Measurements from ENCODE around the gene MAOB. TPM values are rescaled to one million over a fixed set of nuclear protein-coding genes. Genes with fewer than 3 reads are reported as not detected.

Gene MAOB
- total and polyA plus RNA-seq, 10 of the 15 experiments (the other 5 are each of a cell fraction or from before 2014, with no cell fraction given) = 0.21 TPM; not detected in 9

DNA sequence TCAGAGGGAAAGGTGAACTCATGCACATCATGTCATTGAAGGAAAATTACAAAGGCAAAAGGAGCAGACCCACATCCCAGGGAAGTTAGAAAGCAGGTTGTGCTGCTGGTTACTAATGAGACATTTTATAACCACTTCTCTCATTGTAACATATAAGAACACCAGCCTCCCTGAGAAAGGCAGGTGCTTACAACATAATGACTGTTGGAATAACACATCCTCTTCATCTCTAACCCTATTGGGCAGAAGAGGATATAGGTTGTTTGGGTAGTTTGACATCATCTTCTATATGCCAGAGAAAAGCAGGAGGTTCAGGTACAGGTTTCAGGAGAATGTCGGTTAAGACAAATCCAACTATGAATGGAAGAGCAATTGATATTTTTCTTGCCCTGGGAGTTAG lies 148.6 kb downstream of the MAOB start:
- no peaks in the 10 kb centered on the region for H3K36me3 ChIP-seq (ENCODE audit: control insufficient read depth in 2 of 2, insufficient read depth in 2 of 2, low read length in 1 of 2)
- in situ Hi-C loops (cut with MboI) (no loop called here), intact Hi-C loops (cut with micrococcal nuclease; ENCODE audit: unreplicated experiment) (no loop called here)
- SMC1A ChIA-PET (ENCODE audit: uncharacterized antibody, unreplicated experiment) = no interaction called here
- WGBS (ENCODE audit: insufficient coverage, insufficient replicate concordance, low lambda C conversion rate, missing lambda C conversion rate) = 35% methylated on average over 1 of the region's 1 CpG
- H3K27ac ChIP-seq (ENCODE audit: control insufficient read depth, insufficient read depth) = no peak overlapping the region
- no peaks in the 10 kb centered on the region for H3K79me2 ChIP-seq (ENCODE audit: control insufficient read depth, insufficient read depth, low read length)
- no peaks in the 10 kb centered on the region for H3K4me1 ChIP-seq (ENCODE audit: control insufficient read depth, insufficient read depth, low read length)
- CTCF ChIA-PET = interaction anchor here (1.3 to 1.5 kb wide), 2 partner anchors 11 to 16 kb away, joined by 4 read pairs; no protein-coding TSS in a partner anchor
- no peak for DNase-seq (ENCODE audit: low read depth, low spot score)
- no peak overlapping the region for H3K9ac ChIP-seq (ENCODE audit: control insufficient read depth, insufficient read depth, low read length)
- RAD21 ChIA-PET (ENCODE audit: unreplicated experiment) = no interaction called here
- no peak overlapping the region for H2AFZ ChIP-seq (ENCODE audit: control insufficient read depth, low read depth, low read length)
- H3K27me3 ChIP-seq (replicated peaks in 1 of 2; ENCODE audit: control insufficient read depth in 2 of 2, insufficient read depth in 2 of 2, low read length in 1 of 2) = no peaks in the 10 kb centered on the region
- BruUV-seq (replicated peaks) = no TSS peak
- H4K20me1 ChIP-seq (ENCODE audit: control insufficient read depth, insufficient read depth) = no peaks in the 10 kb centered on the region
- FAIRE-seq = no peak
- H3K4me3 ChIP-seq = no peak overlapping the region
- H3K4me2 ChIP-seq (ENCODE audit: control insufficient read depth, insufficient read depth) = no peak overlapping the region
- H3K9me3 ChIP-seq (replicated peaks; ENCODE audit: control insufficient read depth, insufficient read depth, low read length) = no peaks in the 10 kb centered on the region
- ATAC-seq = no peak
- POLR2A ChIA-PET = no interaction called here
- TF ChIP-seq, protein P1, sequence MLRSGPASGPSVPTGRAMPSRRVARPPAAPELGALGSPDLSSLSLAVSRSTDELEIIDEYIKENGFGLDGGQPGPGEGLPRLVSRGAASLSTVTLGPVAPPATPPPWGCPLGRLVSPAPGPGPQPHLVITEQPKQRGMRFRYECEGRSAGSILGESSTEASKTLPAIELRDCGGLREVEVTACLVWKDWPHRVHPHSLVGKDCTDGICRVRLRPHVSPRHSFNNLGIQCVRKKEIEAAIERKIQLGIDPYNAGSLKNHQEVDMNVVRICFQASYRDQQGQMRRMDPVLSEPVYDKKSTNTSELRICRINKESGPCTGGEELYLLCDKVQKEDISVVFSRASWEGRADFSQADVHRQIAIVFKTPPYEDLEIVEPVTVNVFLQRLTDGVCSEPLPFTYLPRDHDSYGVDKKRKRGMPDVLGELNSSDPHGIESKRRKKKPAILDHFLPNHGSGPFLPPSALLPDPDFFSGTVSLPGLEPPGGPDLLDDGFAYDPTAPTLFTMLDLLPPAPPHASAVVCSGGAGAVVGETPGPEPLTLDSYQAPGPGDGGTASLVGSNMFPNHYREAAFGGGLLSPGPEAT (IDR thresholded peaks at IDR 0.05; ENCODE audit: low read depth) = no peak
- TF ChIP-seq, protein P2, sequence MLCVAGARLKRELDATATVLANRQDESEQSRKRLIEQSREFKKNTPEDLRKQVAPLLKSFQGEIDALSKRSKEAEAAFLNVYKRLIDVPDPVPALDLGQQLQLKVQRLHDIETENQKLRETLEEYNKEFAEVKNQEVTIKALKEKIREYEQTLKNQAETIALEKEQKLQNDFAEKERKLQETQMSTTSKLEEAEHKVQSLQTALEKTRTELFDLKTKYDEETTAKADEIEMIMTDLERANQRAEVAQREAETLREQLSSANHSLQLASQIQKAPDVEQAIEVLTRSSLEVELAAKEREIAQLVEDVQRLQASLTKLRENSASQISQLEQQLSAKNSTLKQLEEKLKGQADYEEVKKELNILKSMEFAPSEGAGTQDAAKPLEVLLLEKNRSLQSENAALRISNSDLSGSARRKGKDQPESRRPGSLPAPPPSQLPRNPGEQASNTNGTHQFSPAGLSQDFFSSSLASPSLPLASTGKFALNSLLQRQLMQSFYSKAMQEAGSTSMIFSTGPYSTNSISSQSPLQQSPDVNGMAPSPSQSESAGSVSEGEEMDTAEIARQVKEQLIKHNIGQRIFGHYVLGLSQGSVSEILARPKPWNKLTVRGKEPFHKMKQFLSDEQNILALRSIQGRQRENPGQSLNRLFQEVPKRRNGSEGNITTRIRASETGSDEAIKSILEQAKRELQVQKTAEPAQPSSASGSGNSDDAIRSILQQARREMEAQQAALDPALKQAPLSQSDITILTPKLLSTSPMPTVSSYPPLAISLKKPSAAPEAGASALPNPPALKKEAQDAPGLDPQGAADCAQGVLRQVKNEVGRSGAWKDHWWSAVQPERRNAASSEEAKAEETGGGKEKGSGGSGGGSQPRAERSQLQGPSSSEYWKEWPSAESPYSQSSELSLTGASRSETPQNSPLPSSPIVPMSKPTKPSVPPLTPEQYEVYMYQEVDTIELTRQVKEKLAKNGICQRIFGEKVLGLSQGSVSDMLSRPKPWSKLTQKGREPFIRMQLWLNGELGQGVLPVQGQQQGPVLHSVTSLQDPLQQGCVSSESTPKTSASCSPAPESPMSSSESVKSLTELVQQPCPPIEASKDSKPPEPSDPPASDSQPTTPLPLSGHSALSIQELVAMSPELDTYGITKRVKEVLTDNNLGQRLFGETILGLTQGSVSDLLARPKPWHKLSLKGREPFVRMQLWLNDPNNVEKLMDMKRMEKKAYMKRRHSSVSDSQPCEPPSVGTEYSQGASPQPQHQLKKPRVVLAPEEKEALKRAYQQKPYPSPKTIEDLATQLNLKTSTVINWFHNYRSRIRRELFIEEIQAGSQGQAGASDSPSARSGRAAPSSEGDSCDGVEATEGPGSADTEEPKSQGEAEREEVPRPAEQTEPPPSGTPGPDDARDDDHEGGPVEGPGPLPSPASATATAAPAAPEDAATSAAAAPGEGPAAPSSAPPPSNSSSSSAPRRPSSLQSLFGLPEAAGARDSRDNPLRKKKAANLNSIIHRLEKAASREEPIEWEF (IDR thresholded peaks at IDR 0.05; ENCODE audit: insufficient replicate concordance, low read depth, low read length) = no peak
- no peak for TF ChIP-seq CHD2 (IDR thresholded peaks at IDR 0.05; ENCODE audit: borderline replicate concordance, low read depth, low read length)
- TF ChIP-seq, protein P3, sequence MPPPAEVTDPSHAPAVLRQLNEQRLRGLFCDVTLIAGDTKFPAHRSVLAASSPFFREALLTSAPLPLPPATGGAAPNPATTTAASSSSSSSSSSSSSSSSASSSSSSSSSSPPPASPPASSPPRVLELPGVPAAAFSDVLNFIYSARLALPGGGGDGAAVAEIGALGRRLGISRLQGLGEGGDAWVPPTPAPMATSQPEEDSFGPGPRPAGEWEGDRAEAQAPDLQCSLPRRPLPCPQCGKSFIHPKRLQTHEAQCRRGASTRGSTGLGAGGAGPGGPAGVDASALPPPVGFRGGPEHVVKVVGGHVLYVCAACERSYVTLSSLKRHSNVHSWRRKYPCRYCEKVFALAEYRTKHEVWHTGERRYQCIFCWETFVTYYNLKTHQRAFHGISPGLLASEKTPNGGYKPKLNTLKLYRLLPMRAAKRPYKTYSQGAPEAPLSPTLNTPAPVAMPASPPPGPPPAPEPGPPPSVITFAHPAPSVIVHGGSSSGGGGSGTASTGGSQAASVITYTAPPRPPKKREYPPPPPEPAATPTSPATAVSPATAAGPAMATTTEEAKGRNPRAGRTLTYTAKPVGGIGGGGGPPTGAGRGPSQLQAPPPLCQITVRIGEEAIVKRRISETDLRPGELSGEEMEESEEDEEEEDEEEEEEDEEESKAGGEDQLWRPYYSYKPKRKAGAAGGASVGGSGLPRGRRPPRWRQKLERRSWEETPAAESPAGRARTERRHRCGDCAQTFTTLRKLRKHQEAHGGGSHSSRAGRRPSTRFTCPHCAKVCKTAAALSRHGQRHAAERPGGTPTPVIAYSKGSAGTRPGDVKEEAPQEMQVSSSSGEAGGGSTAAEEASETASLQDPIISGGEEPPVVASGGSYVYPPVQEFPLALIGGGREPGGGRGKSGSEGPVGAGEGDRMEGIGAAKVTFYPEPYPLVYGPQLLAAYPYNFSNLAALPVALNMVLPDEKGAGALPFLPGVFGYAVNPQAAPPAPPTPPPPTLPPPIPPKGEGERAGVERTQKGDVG (CRISPR knock-in tag; IDR thresholded peaks at IDR 0.05) = no peak
- TF ChIP-seq, protein P4, sequence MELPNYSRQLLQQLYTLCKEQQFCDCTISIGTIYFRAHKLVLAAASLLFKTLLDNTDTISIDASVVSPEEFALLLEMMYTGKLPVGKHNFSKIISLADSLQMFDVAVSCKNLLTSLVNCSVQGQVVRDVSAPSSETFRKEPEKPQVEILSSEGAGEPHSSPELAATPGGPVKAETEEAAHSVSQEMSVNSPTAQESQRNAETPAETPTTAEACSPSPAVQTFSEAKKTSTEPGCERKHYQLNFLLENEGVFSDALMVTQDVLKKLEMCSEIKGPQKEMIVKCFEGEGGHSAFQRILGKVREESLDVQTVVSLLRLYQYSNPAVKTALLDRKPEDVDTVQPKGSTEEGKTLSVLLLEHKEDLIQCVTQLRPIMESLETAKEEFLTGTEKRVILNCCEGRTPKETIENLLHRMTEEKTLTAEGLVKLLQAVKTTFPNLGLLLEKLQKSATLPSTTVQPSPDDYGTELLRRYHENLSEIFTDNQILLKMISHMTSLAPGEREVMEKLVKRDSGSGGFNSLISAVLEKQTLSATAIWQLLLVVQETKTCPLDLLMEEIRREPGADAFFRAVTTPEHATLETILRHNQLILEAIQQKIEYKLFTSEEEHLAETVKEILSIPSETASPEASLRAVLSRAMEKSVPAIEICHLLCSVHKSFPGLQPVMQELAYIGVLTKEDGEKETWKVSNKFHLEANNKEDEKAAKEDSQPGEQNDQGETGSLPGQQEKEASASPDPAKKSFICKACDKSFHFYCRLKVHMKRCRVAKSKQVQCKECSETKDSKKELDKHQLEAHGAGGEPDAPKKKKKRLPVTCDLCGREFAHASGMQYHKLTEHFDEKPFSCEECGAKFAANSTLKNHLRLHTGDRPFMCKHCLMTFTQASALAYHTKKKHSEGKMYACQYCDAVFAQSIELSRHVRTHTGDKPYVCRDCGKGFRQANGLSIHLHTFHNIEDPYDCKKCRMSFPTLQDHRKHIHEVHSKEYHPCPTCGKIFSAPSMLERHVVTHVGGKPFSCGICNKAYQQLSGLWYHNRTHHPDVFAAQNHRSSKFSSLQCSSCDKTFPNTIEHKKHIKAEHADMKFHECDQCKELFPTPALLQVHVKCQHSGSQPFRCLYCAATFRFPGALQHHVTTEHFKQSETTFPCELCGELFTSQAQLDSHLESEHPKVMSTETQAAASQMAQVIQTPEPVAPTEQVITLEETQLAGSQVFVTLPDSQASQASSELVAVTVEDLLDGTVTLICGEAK (IDR thresholded peaks at IDR 0.05; ENCODE audit: borderline replicate concordance) = no peak
- TF ChIP-seq PAX5 (IDR thresholded peaks at IDR 0.05; ENCODE audit: borderline replicate concordance, low read depth, low read length) = no peak
